ENCODE data around the gene OR2Z1.
"Not testable (repeated sequence)": the region's sequence is repeated elsewhere in the genome, so short reads cannot be mapped to it uniquely, and the experiment has no call there.

Gene OR2Z1

GRCh38 chr19:8703223-8703622 is 18.2 kb upstream of the OR2Z1 start:
- DNase-seq (ENCODE audit: low spot score) = no peak

- DNase-seq (ENCODE audit: low spot score) = not testable (repeated sequence)
Measured at GRCh38 chr19:8705304-8705703, 16.1 kb upstream of the OR2Z1 start.

- DNase-seq (ENCODE audit: low spot score) = no peak
Measured at GRCh38 chr19:8705742-8706141, 15.7 kb upstream of the OR2Z1 start.

- not testable (repeated sequence) for DNase-seq (ENCODE audit: low spot score)
Measured at GRCh38 chr19:8710337-8710736, 11.1 kb upstream of the OR2Z1 start.

- DNase-seq (ENCODE audit: low spot score) = no peak
Measured at GRCh38 chr19:8722032-8722431, 598 bp downstream of the OR2Z1 start.

GRCh38 chr19:8724276-8724675 is 2.8 kb downstream of the OR2Z1 start:
- no peak for DNase-seq (ENCODE audit: low spot score)

- no peak for DNase-seq (ENCODE audit: low spot score)
Measured at GRCh38 chr19:8731428-8732169, 10.2 kb downstream of the OR2Z1 start.

GRCh38 chr19:8738377-8738776 is 16.9 kb downstream of the OR2Z1 start:
- no peak for DNase-seq (ENCODE audit: low spot score)

GRCh38 chr19:8739291-8740065 is 18.0 kb downstream of the OR2Z1 start:
- not testable (repeated sequence) for DNase-seq (ENCODE audit: low spot score)

- DNase-seq (ENCODE audit: low spot score) = not testable (repeated sequence)
Measured at GRCh38 chr19:8767257-8767656, 45.8 kb downstream of the OR2Z1 start.

- DNase-seq (ENCODE audit: low spot score) = not testable (repeated sequence)
Measured at GRCh38 chr19:8769265-8769664, 47.8 kb downstream of the OR2Z1 start.

GRCh38 chr19:8773587-8773986 is 52.2 kb downstream of the OR2Z1 start:
- not testable (repeated sequence) for DNase-seq (ENCODE audit: low spot score)

Measured in RKO (cell line).